HepG2 (cell line): ENCODE results near the gene RPS15A. TPM values are rescaled to one million over a fixed set of nuclear protein-coding genes. Genes with fewer than 3 reads are reported as not detected.

Experiments used
- ATAC-seq: fragments of 200-7000 bp; cut with Tn5 transposase; 3 replicates; pipeline ENCODE4 v1.9.1; 2020; ENCODE audit warnings: mild to moderate bottlenecking, moderate library complexity
- BruUV-seq: library from RNA; stranded (reverse); fragments of 400-500 nt; replicated peaks from 2 replicates; lab custom pipeline; 2021; lab: Mats Ljungman, UMichigan
- CTCF ChIA-PET: fragments of 300-600 bp; formaldehyde crosslinking; extraction: SDS; loops from one replicate; lab custom pipeline; 2021; ENCODE audit warnings: low total read pairs, inconsistent platforms, low intra/inter-chr PET ratio; lab: Yijun Ruan, JAX
- POLR2A ChIA-PET: fragments of 350-600 bp; sonication (Branson Sonifier 250); formaldehyde crosslinking; loops from one replicate; lab custom pipeline; 2020; ENCODE audit warnings: antibody characterized with exemption, inconsistent platforms; lab: Yijun Ruan, JAX
- DNase-seq: peaks from one replicate; pipeline ENCODE4 v3.0.0-alpha.2; 2015; ENCODE audit warnings: low spot score
- FAIRE-seq: peaks from 3 replicates; lab custom pipeline; 2011; peaks lifted over from hg19 to GRCh38; lab: Jason Lieb, UNC
- H2AFZ ChIP-seq: one replicate; pipeline ENCODE4 v1.6.1; 2011; ENCODE audit warnings: low read length, inconsistent platforms
- H3K27ac ChIP-seq: fragments of 300-600 bp; 3 replicates; pipeline ENCODE4 v1.8.0; 2011; ENCODE audit warnings: mixed run types, mild to moderate bottlenecking, mixed read lengths, low read length, inconsistent platforms; ENCODE audit not compliant: insufficient read depth; ENCODE audit errors: extremely low read length
- H3K27me3 ChIP-seq, 2 experiments: fragments of 200-600 bp in 1 of 2; 2 replicates in 1 of 2; 3 replicates in 1 of 2; pipeline versions ENCODE4 v1.6.0 to v1.8.0; 2011; ENCODE audit warnings: low read length in 2 of 2, mild to moderate bottlenecking in 2 of 2, moderate library complexity in 2 of 2, inconsistent platforms in 1 of 2; ENCODE audit not compliant: insufficient read depth in 2 of 2, control insufficient read depth in 1 of 2
- H3K36me3 ChIP-seq, 2 experiments: fragments of 200-600 bp in 1 of 2; replicated peaks in 1 of 2; 2 replicates in 1 of 2; 3 replicates in 1 of 2; pipeline versions ENCODE4 v1.5.1 to v1.8.0; 2011; ENCODE audit warnings: low read length in 2 of 2, inconsistent platforms in 1 of 2; ENCODE audit not compliant: insufficient read depth in 2 of 2, control insufficient read depth in 1 of 2
- H3K4me1 ChIP-seq: 2 replicates; pipeline ENCODE4 v1.5.1; 2012; ENCODE audit warnings: low read length, inconsistent platforms; ENCODE audit not compliant: insufficient read depth
- H3K4me2 ChIP-seq: 2 replicates; pipeline ENCODE4 v1.6.0; 2011; ENCODE audit warnings: low read depth, low read length, inconsistent platforms
- H3K4me3 ChIP-seq, 3 experiments: fragments of 200-600 bp in 1 of 3; sonication (generic), shearing (Covaris generic) in 1 of 3; replicated peaks in 1 of 3; 2 replicates each; pipeline ENCODE4 v1.5.1; 2011 to 2016; ENCODE audit warnings: low read length in 3 of 3, inconsistent platforms in 2 of 3, low read depth in 2 of 3, mild to moderate bottlenecking in 2 of 3, control low read depth in 1 of 3, mixed read lengths in 1 of 3; ENCODE audit not compliant: insufficient read depth in 1 of 3
- H3K79me2 ChIP-seq: one replicate; pipeline ENCODE4 v1.6.1; 2011; ENCODE audit warnings: low read length, inconsistent platforms; ENCODE audit not compliant: insufficient read depth
- H3K9ac ChIP-seq: 2 replicates; pipeline ENCODE4 v1.6.0; 2011; ENCODE audit warnings: mild to moderate bottlenecking, low read depth, low read length, inconsistent platforms; ENCODE audit not compliant: insufficient read depth
- H3K9me3 ChIP-seq: 2 replicates; pipeline ENCODE4 v1.5.1; 2012; ENCODE audit warnings: mild to moderate bottlenecking, low read length
- H4K20me1 ChIP-seq: 2 replicates; pipeline ENCODE4 v1.6.0; 2011; ENCODE audit warnings: inconsistent platforms, mild to moderate bottlenecking, low read length, moderate library complexity; ENCODE audit not compliant: insufficient read depth
- ATF7-NPFF ChIP-seq: sonication (generic); formaldehyde crosslinking; IDR thresholded peaks from 2 replicates; pipeline ENCODE4 v1.8.1; 2023; ENCODE audit warnings: mild to moderate bottlenecking, low read depth, missing genetic modification reagents, moderate library complexity
- FOXK1 ChIP-seq: sonication (generic); formaldehyde crosslinking; IDR thresholded peaks from 2 replicates; pipeline ENCODE4 v1.4.0; 2020; ENCODE audit warnings: low read depth, missing genetic modification reagents, borderline replicate concordance
- GPN1 ChIP-seq: sonication (generic); formaldehyde crosslinking; IDR thresholded peaks from 2 replicates; pipeline ENCODE4 v1.5.1; 2020; ENCODE audit warnings: missing genetic modification reagents, borderline replicate concordance
- HMG20B ChIP-seq: conservative IDR thresholded peaks from 2 replicates; pipeline ENCODE4 v1.6.1; 2016; ENCODE audit warnings: missing genetic modification reagents, missing compliant biosample characterization
- MZF1 ChIP-seq: sonication (generic); formaldehyde crosslinking; IDR thresholded peaks from 2 replicates; pipeline ENCODE4 v1.8.1; 2023; ENCODE audit warnings: mild to moderate bottlenecking, missing genetic modification reagents, borderline replicate concordance
- POLR2G ChIP-seq: fragments of 200-400 bp; formaldehyde crosslinking; IDR thresholded peaks from 2 replicates; pipeline ENCODE4 v1.6.1; 2018; ENCODE audit warnings: mild to moderate bottlenecking, low read depth, low read length, moderate library complexity
- RBAK ChIP-seq: sonication (generic); formaldehyde crosslinking; IDR thresholded peaks from 2 replicates; pipeline ENCODE4 v1.5.1; 2020; ENCODE audit warnings: mild to moderate bottlenecking, missing genetic modification reagents
- SMYD3 ChIP-seq: sonication (generic); formaldehyde crosslinking; IDR thresholded peaks from 2 replicates; pipeline ENCODE4 v1.8.1; 2023; ENCODE audit warnings: mild to moderate bottlenecking, missing genetic modification reagents
- ZNF784 ChIP-seq: sonication (generic); formaldehyde crosslinking; IDR thresholded peaks from 2 replicates; pipeline ENCODE4 v1.5.1; 2020; ENCODE audit warnings: missing genetic modification reagents, mild to moderate bottlenecking, borderline replicate concordance
- ZSCAN25 ChIP-seq: sonication (generic); formaldehyde crosslinking; IDR thresholded peaks from 2 replicates; pipeline ENCODE4 v1.8.0; 2022; ENCODE audit warnings: mild to moderate bottlenecking, missing genetic modification reagents
- WGBS: methylation state at CpG from one replicate; pipeline ENCODE4 v1.1.6; 2017; ENCODE audit warnings: low lambda C conversion rate; 5-methylcytosine and 5-hydroxymethylcytosine counted together
- in situ Hi-C: cut with HindIII; loops from 2 replicates; pipeline ENCODE4 v1.10.0; 2017; ENCODE audit warnings: low pct_unique_long_range_greater_than_20kb; ENCODE audit not compliant: extremely low pct_ligation_motif_present
- intact Hi-C: fragments of 100-400 bp; cut with micrococcal nuclease; formaldehyde crosslinking; loops from one replicate; pipeline ENCODE4 v1.10.0; 2022; ENCODE audit not compliant: unreplicated experiment
- polyA plus RNA-seq, 8 experiments: library from polyadenylated mRNA; depleted of rRNA in 3 of 8; stranded (reverse) in 7 of 8; unstranded in 1 of 8; fragments of >200 nt; fragmentation: Illumina TruSeq in 4 of 8; extraction: Trizol in 4 of 8; gene quantifications; 2 replicates each; pipeline versions ENCODE4 v1.2.1 to v1.2.3, GENCODE V29; 2011 to 2016; ENCODE audit warnings: low read depth in 4 of 8, missing spikeins in 1 of 8, mixed read lengths in 1 of 8; ENCODE audit not compliant: insufficient read depth in 1 of 8
- total RNA-seq, 5 experiments: library from RNA; depleted of rRNA; stranded (reverse); fragments of >200 nt; fragmentation: Illumina TruSeq; extraction: Trizol; gene quantifications; 2 replicates each; pipeline ENCODE4 v1.2.3, GENCODE V29; 2016; ENCODE audit warnings: low read depth in 1 of 5
- TF ChIP-seq, protein P1 (sequence below): sonication (generic); formaldehyde crosslinking; IDR thresholded peaks from 2 replicates; pipeline ENCODE4 v1.4.0; 2020; ENCODE audit warnings: missing genetic modification reagents
- TF ChIP-seq, protein P2 (sequence below): sonication (generic); formaldehyde crosslinking; conservative IDR thresholded peaks from 2 replicates; pipeline ENCODE4 v1.8.0; 2022; ENCODE audit warnings: low read depth, missing genetic modification reagents
- TF ChIP-seq, protein P3 (sequence below): IDR thresholded peaks from 2 replicates; pipeline ENCODE4 v1.6.1; 2012; ENCODE audit warnings: low read depth, low read length, improper control_type of control experiment

The RPS15A gene
- total and polyA plus RNA-seq, 2 of the 13 experiments (the other 11 are each of a cell fraction or from before 2014, with no cell fraction given) = 5,489 to 9,457 TPM

- TF ChIP-seq POLR2G = peak; percentile 10
- no peak for TF ChIP-seq ZSCAN25 (CRISPR knock-in tag)
- no peak for TF ChIP-seq FOXK1 (CRISPR knock-in tag)
- TF ChIP-seq, all 625 proteins: peak for 4
Measured at GRCh38 chr16:18784917-18785623, 5.1 kb downstream of the RPS15A start (continued).

- no peak for FAIRE-seq
- POLR2A ChIA-PET = interaction anchor here (1.3 to 2.1 kb wide), 2 partner anchors 8 to 17 kb away, joined by 3 to 13 read pairs; partner anchors contain the start of gene ARL6IP1
- in situ Hi-C loops = no loop called here
- no peak for TF ChIP-seq MZF1
- TF ChIP-seq, protein P1, sequence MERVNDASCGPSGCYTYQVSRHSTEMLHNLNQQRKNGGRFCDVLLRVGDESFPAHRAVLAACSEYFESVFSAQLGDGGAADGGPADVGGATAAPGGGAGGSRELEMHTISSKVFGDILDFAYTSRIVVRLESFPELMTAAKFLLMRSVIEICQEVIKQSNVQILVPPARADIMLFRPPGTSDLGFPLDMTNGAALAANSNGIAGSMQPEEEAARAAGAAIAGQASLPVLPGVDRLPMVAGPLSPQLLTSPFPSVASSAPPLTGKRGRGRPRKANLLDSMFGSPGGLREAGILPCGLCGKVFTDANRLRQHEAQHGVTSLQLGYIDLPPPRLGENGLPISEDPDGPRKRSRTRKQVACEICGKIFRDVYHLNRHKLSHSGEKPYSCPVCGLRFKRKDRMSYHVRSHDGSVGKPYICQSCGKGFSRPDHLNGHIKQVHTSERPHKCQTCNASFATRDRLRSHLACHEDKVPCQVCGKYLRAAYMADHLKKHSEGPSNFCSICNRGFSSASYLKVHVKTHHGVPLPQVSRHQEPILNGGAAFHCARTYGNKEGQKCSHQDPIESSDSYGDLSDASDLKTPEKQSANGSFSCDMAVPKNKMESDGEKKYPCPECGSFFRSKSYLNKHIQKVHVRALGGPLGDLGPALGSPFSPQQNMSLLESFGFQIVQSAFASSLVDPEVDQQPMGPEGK (CRISPR knock-in tag) = no peak
- TF ChIP-seq, protein P2, sequence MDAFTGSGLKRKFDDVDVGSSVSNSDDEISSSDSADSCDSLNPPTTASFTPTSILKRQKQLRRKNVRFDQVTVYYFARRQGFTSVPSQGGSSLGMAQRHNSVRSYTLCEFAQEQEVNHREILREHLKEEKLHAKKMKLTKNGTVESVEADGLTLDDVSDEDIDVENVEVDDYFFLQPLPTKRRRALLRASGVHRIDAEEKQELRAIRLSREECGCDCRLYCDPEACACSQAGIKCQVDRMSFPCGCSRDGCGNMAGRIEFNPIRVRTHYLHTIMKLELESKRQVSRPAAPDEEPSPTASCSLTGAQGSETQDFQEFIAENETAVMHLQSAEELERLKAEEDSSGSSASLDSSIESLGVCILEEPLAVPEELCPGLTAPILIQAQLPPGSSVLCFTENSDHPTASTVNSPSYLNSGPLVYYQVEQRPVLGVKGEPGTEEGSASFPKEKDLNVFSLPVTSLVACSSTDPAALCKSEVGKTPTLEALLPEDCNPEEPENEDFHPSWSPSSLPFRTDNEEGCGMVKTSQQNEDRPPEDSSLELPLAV = no peak
- TF ChIP-seq, protein P3, sequence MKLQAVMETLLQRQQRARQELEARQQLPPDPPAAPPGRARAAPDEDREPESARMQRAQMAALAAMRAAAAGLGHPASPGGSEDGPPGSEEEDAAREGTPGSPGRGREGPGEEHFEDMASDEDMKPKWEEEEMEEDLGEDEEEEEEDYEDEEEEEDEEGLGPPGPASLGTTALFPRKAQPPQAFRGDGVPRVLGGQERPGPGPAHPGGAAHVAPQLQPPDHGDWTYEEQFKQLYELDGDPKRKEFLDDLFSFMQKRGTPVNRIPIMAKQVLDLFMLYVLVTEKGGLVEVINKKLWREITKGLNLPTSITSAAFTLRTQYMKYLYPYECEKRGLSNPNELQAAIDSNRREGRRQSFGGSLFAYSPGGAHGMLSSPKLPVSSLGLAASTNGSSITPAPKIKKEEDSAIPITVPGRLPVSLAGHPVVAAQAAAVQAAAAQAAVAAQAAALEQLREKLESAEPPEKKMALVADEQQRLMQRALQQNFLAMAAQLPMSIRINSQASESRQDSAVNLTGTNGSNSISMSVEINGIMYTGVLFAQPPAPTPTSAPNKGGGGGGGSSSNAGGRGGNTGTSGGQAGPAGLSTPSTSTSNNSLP = no peak
- no peak for TF ChIP-seq GPN1 (CRISPR knock-in tag)
- 0 out of 2 replicates have a peak, but pooled peaks have one; percentile 20 for TF ChIP-seq SMYD3 (CRISPR knock-in tag)
- TF ChIP-seq RBAK (CRISPR knock-in tag) = peak; percentile 24; the same call in 1 of the 2 replicates
- TF ChIP-seq HMG20B (CRISPR knock-in tag) = no peak
- TF ChIP-seq ATF7-NPFF (CRISPR knock-in tag) = no peak
- peak; percentile 62; the same call in 1 of the 2 replicates for TF ChIP-seq ZNF784 (CRISPR knock-in tag)
Measured at GRCh38 chr16:18783430-18784341, 6.4 kb downstream of the RPS15A start.

More at GRCh38 chr16:18783430-18784341, 6.4 kb downstream of the RPS15A start:
- Histone ChIP-seq H3K4me3 (no peak overlapping the region), H3K27me3 (no peaks in the 10 kb centered on the region), H3K4me2 (no peak overlapping the region), H4K20me1 (peaks cover 63% of the 10 kb centered on the region), H3K79me2 (peaks cover 57% of the 10 kb centered on the region), H3K27ac (no peak overlapping the region), H3K4me1 (peaks cover 51% of the 10 kb centered on the region), H3K9me3 (no peaks in the 10 kb centered on the region), H2AFZ (no peak overlapping the region), H3K36me3 (peaks cover 45 to 63% of the 10 kb centered on the region in 2 experiments), H3K9ac (no peak overlapping the region)
- intact Hi-C loops = no loop called here
- TSS peak; percentile 1 for BruUV-seq
- DNase-seq (no peak), ATAC-seq (no peak)
- CTCF ChIA-PET = no interaction called here
- WGBS = 92% methylated on average over 17 of the region's 17 CpGs
